GM12878 (cell line): ENCODE data around the gene GVQW3. TPM values are rescaled to one million over a fixed set of nuclear protein-coding genes. Genes with fewer than 3 reads are reported as not detected.

Experiments used
- BHLHE40 ChIP-seq, 2 experiments: fragments of 450-650 bp in 1 of 2; IDR thresholded peaks; 2 replicates each; pipeline ENCODE4 v1.6.1; 2011 to 2017; ENCODE audit warnings: low read depth in 2 of 2, borderline replicate concordance in 1 of 2, improper control_type of control experiment in 1 of 2, low read length in 1 of 2, mild to moderate bottlenecking in 1 of 2
- CBX3 ChIP-seq: fragments of 200-600 bp; sonication (generic); IDR thresholded peaks from 2 replicates; pipeline ENCODE4 v1.6.1; 2016; ENCODE audit warnings: low read depth, borderline replicate concordance
- CBX5 ChIP-seq: sonication (generic); IDR thresholded peaks from 2 replicates; pipeline ENCODE4 v1.6.1; 2016; ENCODE audit warnings: low read depth, moderate library complexity, mild to moderate bottlenecking, inconsistent platforms
- CHD4 ChIP-seq: fragments of 200-600 bp; sonication (generic); IDR thresholded peaks from 2 replicates; pipeline ENCODE4 v1.6.1; 2016; ENCODE audit warnings: mild to moderate bottlenecking
- DPF2 ChIP-seq: fragments of 450-650 bp; IDR thresholded peaks from 2 replicates; pipeline ENCODE4 v1.6.1; 2017; ENCODE audit warnings: mild to moderate bottlenecking
- ESRRA ChIP-seq: IDR thresholded peaks from 2 replicates; pipeline ENCODE4 v1.6.1; 2012; ENCODE audit warnings: mild to moderate bottlenecking, low read length, improper control_type of control experiment
- EZH2 ChIP-seq: IDR thresholded peaks from 2 replicates; pipeline ENCODE4 v1.6.1; 2012; ENCODE audit warnings: low read depth, mild to moderate bottlenecking, control low read depth, inconsistent platforms, low read length, borderline replicate concordance; ENCODE audit not compliant: control insufficient read depth
- HCFC1 ChIP-seq: fragments of 150-350 bp; IDR thresholded peaks from 2 replicates; pipeline ENCODE4 v1.6.1; 2014; ENCODE audit warnings: low read length
- HDAC2 ChIP-seq: fragments of 200-600 bp; sonication (generic); IDR thresholded peaks from 2 replicates; pipeline ENCODE4 v1.6.1; 2017
- MYC ChIP-seq: IDR thresholded peaks from 2 replicates; pipeline ENCODE4 v1.6.1; 2011; ENCODE audit warnings: mild to moderate bottlenecking, low read length, moderate library complexity, inconsistent platforms; ENCODE audit not compliant: insufficient read depth, insufficient replicate concordance, insufficient read length, severe bottlenecking
- RB1 ChIP-seq: fragments of 450-650 bp; formaldehyde crosslinking; IDR thresholded peaks from 2 replicates; pipeline ENCODE4 v1.6.1; 2017; ENCODE audit warnings: mild to moderate bottlenecking, borderline replicate concordance
- RBBP5 ChIP-seq: fragments of 200-600 bp; sonication (generic); conservative IDR thresholded peaks from 2 replicates; pipeline ENCODE4 v1.6.1; 2016
- SPI1 ChIP-seq: IDR thresholded peaks from 2 replicates; pipeline ENCODE4 v1.6.1; 2011; ENCODE audit warnings: low read depth, mild to moderate bottlenecking, low read length, moderate library complexity, borderline replicate concordance; ENCODE audit not compliant: insufficient read depth
- ZNF274 ChIP-seq: IDR thresholded peaks from one replicate; pipeline ENCODE4 v1.8.0; 2011; ENCODE audit not compliant: insufficient read length, insufficient read depth
- polyA plus RNA-seq, 11 experiments: library from polyadenylated mRNA; depleted of rRNA in 4 of 11; unstranded in 6 of 11; stranded (reverse) in 5 of 11; fragments of >200 nt; fragmentation: Nextera tagmentation in 4 of 11; fragmentation: Illumina TruSeq in 1 of 11; extraction: Ambion mirVana in 4 of 11; extraction: Trizol in 1 of 11; gene quantifications; 1 replicate in 1 of 11; 2 replicates in 10 of 11; pipeline versions ENCODE4 v1.2.1 to v1.2.3, GENCODE V29; 2011 to 2016; ENCODE audit warnings: inconsistent platforms in 2 of 11, missing spikeins in 2 of 11, low read depth in 1 of 11
- total RNA-seq, 4 experiments: library from RNA; depleted of rRNA in 3 of 4; stranded (reverse); fragments of >200 nt in 3 of 4; fragmentation: Illumina TruSeq in 1 of 4; extraction: Trizol in 1 of 4; gene quantifications; 2 replicates each; pipeline versions ENCODE4 v1.2.1 to v1.2.3, GENCODE V29; 2013 to 2021
- TF ChIP-seq, protein P1 (sequence below): fragments of 450-650 bp; IDR thresholded peaks from 2 replicates; pipeline ENCODE4 v1.6.1; 2017; ENCODE audit warnings: borderline replicate concordance
- TF ChIP-seq, protein P2 (sequence below): fragments of 450-650 bp; IDR thresholded peaks from 2 replicates; pipeline ENCODE4 v1.6.1; 2016; ENCODE audit warnings: mild to moderate bottlenecking, moderate library complexity, borderline replicate concordance
- TF ChIP-seq, protein P3 (sequence below): IDR thresholded peaks from 2 replicates; pipeline ENCODE4 v1.6.1; 2012; ENCODE audit warnings: improper control_type of control experiment, low read depth, low read length; ENCODE audit not compliant: insufficient replicate concordance

GVQW3 gene
- total and polyA plus RNA-seq, 10 of the 15 experiments (the other 5 are each of a cell fraction or from before 2014, with no cell fraction given), result 0.13 to 3.3 (median 1.7) TPM

DNA sequence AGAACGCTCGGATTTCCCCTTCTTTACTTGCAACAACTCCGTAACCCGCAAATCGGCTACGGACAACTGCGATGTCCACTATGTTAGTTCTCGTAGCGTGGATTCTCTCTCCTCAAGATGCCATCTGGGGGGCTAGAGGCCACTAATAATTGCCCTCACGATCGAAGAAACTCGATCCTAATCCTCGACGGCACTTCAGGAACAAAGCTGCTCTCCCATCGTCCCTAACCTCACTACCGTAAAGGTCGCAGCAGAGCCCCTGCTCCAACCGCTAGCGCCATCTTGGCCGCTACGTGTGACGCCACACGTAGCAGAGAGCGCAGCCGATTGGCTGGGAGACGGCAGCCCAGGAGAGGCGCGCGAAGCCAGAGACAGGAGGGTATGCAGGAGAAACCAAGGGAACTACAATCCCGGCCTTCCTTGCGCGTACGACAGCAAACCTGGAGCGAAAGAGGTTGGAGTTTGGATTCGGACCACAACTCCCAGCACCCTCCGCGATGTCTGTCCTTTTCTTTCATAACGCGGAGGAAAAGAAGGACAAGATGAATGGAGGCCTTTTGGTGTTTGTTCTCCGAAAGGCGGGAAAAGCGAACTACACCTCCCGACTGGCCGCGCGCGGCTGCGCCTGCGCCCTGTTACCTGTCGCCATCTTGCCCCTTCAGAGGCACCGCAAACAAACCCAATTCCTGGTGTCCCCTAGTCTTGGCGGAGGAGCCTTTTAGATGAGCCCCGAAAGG is 63.4 kb downstream of the GVQW3 start, which contains the start of gene EMSY (continued):
- TF ChIP-seq EZH2 (no peak), RB1 (peak; percentile 95), MYC (no peak), HCFC1 (peak; percentile 94), ESRRA (0 out of 2 replicates have a peak, but pooled peaks have one; percentile 35), CBX5 (no peak), ZNF274 (no peak), HDAC2 (no peak), SPI1 (no peak), CBX3 (no peak), DPF2 (no peak), BHLHE40 (IDR thresholded peaks at IDR 0.05; ENCODE audit: borderline replicate concordance in 1 of 2, low read depth in 2 of 2, low read length in 1 of 2) (no peak; a peak in 1 of 4 replicates), RBBP5 (no peak), CHD4 (no peak)
- TF ChIP-seq, protein P1, sequence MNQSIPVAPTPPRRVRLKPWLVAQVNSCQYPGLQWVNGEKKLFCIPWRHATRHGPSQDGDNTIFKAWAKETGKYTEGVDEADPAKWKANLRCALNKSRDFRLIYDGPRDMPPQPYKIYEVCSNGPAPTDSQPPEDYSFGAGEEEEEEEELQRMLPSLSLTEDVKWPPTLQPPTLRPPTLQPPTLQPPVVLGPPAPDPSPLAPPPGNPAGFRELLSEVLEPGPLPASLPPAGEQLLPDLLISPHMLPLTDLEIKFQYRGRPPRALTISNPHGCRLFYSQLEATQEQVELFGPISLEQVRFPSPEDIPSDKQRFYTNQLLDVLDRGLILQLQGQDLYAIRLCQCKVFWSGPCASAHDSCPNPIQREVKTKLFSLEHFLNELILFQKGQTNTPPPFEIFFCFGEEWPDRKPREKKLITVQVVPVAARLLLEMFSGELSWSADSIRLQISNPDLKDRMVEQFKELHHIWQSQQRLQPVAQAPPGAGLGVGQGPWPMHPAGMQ, result no peak
- TF ChIP-seq, protein P2, sequence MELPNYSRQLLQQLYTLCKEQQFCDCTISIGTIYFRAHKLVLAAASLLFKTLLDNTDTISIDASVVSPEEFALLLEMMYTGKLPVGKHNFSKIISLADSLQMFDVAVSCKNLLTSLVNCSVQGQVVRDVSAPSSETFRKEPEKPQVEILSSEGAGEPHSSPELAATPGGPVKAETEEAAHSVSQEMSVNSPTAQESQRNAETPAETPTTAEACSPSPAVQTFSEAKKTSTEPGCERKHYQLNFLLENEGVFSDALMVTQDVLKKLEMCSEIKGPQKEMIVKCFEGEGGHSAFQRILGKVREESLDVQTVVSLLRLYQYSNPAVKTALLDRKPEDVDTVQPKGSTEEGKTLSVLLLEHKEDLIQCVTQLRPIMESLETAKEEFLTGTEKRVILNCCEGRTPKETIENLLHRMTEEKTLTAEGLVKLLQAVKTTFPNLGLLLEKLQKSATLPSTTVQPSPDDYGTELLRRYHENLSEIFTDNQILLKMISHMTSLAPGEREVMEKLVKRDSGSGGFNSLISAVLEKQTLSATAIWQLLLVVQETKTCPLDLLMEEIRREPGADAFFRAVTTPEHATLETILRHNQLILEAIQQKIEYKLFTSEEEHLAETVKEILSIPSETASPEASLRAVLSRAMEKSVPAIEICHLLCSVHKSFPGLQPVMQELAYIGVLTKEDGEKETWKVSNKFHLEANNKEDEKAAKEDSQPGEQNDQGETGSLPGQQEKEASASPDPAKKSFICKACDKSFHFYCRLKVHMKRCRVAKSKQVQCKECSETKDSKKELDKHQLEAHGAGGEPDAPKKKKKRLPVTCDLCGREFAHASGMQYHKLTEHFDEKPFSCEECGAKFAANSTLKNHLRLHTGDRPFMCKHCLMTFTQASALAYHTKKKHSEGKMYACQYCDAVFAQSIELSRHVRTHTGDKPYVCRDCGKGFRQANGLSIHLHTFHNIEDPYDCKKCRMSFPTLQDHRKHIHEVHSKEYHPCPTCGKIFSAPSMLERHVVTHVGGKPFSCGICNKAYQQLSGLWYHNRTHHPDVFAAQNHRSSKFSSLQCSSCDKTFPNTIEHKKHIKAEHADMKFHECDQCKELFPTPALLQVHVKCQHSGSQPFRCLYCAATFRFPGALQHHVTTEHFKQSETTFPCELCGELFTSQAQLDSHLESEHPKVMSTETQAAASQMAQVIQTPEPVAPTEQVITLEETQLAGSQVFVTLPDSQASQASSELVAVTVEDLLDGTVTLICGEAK, result peak; percentile 39; the same call in 1 of the 2 replicates
- TF ChIP-seq, protein P3, sequence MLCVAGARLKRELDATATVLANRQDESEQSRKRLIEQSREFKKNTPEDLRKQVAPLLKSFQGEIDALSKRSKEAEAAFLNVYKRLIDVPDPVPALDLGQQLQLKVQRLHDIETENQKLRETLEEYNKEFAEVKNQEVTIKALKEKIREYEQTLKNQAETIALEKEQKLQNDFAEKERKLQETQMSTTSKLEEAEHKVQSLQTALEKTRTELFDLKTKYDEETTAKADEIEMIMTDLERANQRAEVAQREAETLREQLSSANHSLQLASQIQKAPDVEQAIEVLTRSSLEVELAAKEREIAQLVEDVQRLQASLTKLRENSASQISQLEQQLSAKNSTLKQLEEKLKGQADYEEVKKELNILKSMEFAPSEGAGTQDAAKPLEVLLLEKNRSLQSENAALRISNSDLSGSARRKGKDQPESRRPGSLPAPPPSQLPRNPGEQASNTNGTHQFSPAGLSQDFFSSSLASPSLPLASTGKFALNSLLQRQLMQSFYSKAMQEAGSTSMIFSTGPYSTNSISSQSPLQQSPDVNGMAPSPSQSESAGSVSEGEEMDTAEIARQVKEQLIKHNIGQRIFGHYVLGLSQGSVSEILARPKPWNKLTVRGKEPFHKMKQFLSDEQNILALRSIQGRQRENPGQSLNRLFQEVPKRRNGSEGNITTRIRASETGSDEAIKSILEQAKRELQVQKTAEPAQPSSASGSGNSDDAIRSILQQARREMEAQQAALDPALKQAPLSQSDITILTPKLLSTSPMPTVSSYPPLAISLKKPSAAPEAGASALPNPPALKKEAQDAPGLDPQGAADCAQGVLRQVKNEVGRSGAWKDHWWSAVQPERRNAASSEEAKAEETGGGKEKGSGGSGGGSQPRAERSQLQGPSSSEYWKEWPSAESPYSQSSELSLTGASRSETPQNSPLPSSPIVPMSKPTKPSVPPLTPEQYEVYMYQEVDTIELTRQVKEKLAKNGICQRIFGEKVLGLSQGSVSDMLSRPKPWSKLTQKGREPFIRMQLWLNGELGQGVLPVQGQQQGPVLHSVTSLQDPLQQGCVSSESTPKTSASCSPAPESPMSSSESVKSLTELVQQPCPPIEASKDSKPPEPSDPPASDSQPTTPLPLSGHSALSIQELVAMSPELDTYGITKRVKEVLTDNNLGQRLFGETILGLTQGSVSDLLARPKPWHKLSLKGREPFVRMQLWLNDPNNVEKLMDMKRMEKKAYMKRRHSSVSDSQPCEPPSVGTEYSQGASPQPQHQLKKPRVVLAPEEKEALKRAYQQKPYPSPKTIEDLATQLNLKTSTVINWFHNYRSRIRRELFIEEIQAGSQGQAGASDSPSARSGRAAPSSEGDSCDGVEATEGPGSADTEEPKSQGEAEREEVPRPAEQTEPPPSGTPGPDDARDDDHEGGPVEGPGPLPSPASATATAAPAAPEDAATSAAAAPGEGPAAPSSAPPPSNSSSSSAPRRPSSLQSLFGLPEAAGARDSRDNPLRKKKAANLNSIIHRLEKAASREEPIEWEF, result no peak
